Measurements from ENCODE around the gene CADM1. TPM values are rescaled to one million over a fixed set of nuclear protein-coding genes. Genes with fewer than 3 reads are reported as not detected.

The CADM1 gene
- total and polyA plus RNA-seq, 2 experiments from 2014 or later, result 48.4 to 54.3 TPM

- 85% methylated on average over 2 of the region's 2 CpGs for WGBS (ENCODE audit: low lambda C conversion rate, missing lambda C conversion rate)
Observed at GRCh38 chr11:115313224-115313838, 190.9 kb downstream of the CADM1 start.

DNA sequence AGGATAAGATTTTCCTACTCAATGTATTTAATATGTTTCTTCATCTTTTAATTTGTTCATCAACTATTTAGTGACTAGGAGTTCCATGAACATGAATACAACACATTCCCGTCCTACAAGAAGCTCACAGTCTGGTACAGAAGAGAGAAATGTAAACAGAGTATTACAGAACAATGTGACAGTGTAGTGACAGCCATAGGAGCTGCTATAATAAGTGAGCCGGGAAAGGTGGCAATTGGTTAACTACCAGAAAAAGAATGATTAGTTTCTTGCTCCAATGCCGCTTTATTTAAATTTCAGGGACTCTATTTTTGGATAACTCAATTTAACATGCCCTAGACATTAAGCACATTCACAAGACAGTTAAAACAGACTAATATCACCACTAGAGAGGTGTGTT, 192.3 kb downstream of the CADM1 start:
- Histone ChIP-seq H3K9me2 (replicated peaks; ENCODE audit: insufficient read depth) (no peaks in the 10 kb centered on the region), H3K4me1 (ENCODE audit: insufficient read depth) (no peaks in the 10 kb centered on the region), H3K9me3 (ENCODE audit: low read depth) (no peaks in the 10 kb centered on the region), H3K4me3 (no peak overlapping the region), H3K36me3 (replicated peaks; ENCODE audit: insufficient read depth, low read depth) (no peaks in the 10 kb centered on the region), H3K27ac (no peak overlapping the region), H4K20me1 (ENCODE audit: insufficient read depth, poor library complexity, severe bottlenecking) (no peaks in the 10 kb centered on the region), H3K4me2 (no peak overlapping the region), H2AFZ (no peak overlapping the region), H3K27me3 (no peaks in the 10 kb centered on the region), H3K79me2 (no peaks in the 10 kb centered on the region)
- no peak for DNase-seq (ENCODE audit: low spot score)
- 91% methylated on average over 3 of the region's 3 CpGs for whole genome bisulfite sequencing (ENCODE audit: low lambda C conversion rate, missing lambda C conversion rate)
- no peak for TF ChIP-seq EZH2 (IDR thresholded peaks at IDR 0.05; ENCODE audit: borderline replicate concordance)
- TF ChIP-seq CTCF (IDR thresholded peaks at IDR 0.05; ENCODE audit: poor library complexity), result no peak
- TF ChIP-seq EZH2phosphoT487 (IDR thresholded peaks at IDR 0.05; ENCODE audit: low read depth, severe bottlenecking, unreplicated experiment), result no peak

More at GRCh38 chr11:115313224-115313838, 190.9 kb downstream of the CADM1 start:
- no peak for TF ChIP-seq EZH2 (IDR thresholded peaks at IDR 0.05; ENCODE audit: borderline replicate concordance)
- no peak for TF ChIP-seq CTCF (IDR thresholded peaks at IDR 0.05; ENCODE audit: poor library complexity)
- TF ChIP-seq EZH2phosphoT487 (IDR thresholded peaks at IDR 0.05; ENCODE audit: low read depth, severe bottlenecking, unreplicated experiment), result no peak
- Histone ChIP-seq H3K4me2 (no peak overlapping the region), H3K9me3 (ENCODE audit: low read depth) (no peaks in the 10 kb centered on the region), H3K79me2 (no peaks in the 10 kb centered on the region), H3K4me1 (ENCODE audit: insufficient read depth) (no peaks in the 10 kb centered on the region), H3K4me3 (no peak overlapping the region), H3K27ac (no peak overlapping the region), H3K9me2 (replicated peaks; ENCODE audit: insufficient read depth) (no peaks in the 10 kb centered on the region), H4K20me1 (ENCODE audit: insufficient read depth, poor library complexity, severe bottlenecking) (no peaks in the 10 kb centered on the region), H3K27me3 (no peaks in the 10 kb centered on the region), H2AFZ (no peak overlapping the region), H3K36me3 (replicated peaks; ENCODE audit: insufficient read depth, low read depth) (no peaks in the 10 kb centered on the region)
- no peak for DNase-seq (ENCODE audit: low spot score)

- Histone ChIP-seq H4K20me1 (ENCODE audit: insufficient read depth, poor library complexity, severe bottlenecking) (no peaks in the 10 kb centered on the region), H2AFZ (no peak overlapping the region), H3K36me3 (replicated peaks; ENCODE audit: insufficient read depth, low read depth) (no peaks in the 10 kb centered on the region), H3K79me2 (no peaks in the 10 kb centered on the region), H3K4me3 (no peak overlapping the region), H3K4me1 (ENCODE audit: insufficient read depth) (peaks cover 14% of the 10 kb centered on the region), H3K9me3 (ENCODE audit: low read depth) (no peaks in the 10 kb centered on the region), H3K27me3 (no peaks in the 10 kb centered on the region), H3K27ac (no peak overlapping the region), H3K4me2 (no peak overlapping the region), H3K9me2 (replicated peaks; ENCODE audit: insufficient read depth) (no peaks in the 10 kb centered on the region)
- no peak for TF ChIP-seq EZH2phosphoT487 (IDR thresholded peaks at IDR 0.05; ENCODE audit: low read depth, severe bottlenecking, unreplicated experiment)
- TF ChIP-seq CTCF (IDR thresholded peaks at IDR 0.05; ENCODE audit: poor library complexity), result no peak
- TF ChIP-seq EZH2 (IDR thresholded peaks at IDR 0.05; ENCODE audit: borderline replicate concordance), result no peak
- DNase-seq (ENCODE audit: low spot score), result no peak
- 84% methylated on average over 1 of the region's 1 CpG for WGBS (ENCODE audit: low lambda C conversion rate, missing lambda C conversion rate)
Observed at GRCh38 chr11:115306689-115307088, 197.5 kb downstream of the CADM1 start.
